D721Med (cell line): ENCODE results near the gene MS4A2.

Experiments
- DNase-seq: peaks from one replicate; pipeline ENCODE4 v3.0.0; 2011; ENCODE audit warnings: low spot score; ENCODE audit not compliant: insufficient read length
- FAIRE-seq: peaks from 2 replicates; lab custom pipeline; 2011; peaks lifted over from hg19 to GRCh38; lab: Jason Lieb, UNC
- TF ChIP-seq, protein P1 (sequence below): IDR thresholded peaks from 2 replicates; pipeline ENCODE4 v1.5.1; 2012; ENCODE audit warnings: mild to moderate bottlenecking, control low read depth; ENCODE audit not compliant: insufficient read depth; ENCODE audit errors: missing control alignments

Gene MS4A2

DNA sequence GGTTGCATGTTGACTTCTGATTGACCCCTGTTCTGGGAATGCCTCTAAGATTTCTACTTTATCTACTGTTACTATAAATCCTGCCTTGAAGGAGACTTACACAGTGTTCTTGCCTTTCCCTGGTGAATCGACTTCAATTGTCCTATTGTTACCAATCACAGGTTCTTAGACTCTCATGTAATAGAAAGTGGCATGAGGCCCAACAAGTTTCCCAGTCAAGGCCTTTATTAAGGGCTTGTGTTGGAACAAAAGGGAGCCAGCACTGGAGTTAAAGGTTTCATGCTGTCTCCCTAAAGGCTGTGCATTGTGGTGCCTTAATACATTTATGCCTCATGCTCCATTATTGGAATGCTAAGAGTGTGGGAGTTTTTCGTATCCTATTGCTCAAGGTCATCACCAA is 23.3 kb downstream of the MS4A2 start:
- TF ChIP-seq, protein P1, sequence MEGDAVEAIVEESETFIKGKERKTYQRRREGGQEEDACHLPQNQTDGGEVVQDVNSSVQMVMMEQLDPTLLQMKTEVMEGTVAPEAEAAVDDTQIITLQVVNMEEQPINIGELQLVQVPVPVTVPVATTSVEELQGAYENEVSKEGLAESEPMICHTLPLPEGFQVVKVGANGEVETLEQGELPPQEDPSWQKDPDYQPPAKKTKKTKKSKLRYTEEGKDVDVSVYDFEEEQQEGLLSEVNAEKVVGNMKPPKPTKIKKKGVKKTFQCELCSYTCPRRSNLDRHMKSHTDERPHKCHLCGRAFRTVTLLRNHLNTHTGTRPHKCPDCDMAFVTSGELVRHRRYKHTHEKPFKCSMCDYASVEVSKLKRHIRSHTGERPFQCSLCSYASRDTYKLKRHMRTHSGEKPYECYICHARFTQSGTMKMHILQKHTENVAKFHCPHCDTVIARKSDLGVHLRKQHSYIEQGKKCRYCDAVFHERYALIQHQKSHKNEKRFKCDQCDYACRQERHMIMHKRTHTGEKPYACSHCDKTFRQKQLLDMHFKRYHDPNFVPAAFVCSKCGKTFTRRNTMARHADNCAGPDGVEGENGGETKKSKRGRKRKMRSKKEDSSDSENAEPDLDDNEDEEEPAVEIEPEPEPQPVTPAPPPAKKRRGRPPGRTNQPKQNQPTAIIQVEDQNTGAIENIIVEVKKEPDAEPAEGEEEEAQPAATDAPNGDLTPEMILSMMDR = no peak
- FAIRE-seq (no peak), DNase-seq (no peak)

DNA sequence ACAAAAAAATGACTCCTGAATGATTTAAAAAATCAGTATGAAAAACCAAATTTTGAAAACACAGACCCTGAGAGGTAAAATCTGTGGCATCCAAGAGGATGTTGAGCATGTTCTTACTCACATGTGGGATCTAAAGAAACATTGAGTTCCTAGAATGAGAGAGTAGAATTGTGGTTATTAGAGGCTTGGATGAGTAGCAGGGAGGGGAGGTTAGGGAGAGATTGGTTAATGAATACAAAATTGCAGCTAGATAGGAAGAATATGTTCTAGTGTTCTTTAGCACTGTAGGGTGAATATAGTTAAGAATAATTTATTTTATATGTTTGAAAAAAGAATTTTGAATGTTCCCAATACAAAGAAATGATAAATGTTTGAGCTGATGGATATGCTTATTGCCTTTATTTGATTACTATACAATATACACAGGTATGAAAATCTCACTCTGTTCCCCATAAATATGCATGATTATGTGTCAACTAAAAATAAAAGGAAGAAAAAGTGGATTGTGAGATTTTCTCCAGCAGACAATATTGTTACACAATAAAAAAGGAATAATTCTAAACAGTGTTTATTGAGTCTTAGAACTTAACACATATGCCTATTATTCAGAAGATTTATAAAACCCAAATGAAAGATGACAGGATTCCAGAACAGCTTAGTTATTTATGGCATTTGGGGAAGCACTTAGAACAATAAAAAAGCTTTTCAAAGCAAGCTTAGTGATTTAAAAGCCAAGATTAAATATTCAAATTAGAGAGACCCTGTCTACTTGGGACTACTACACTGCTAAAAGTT is 28.7 kb downstream of the MS4A2 start:
- DNase-seq (no peak), FAIRE-seq (no peak)
- TF ChIP-seq, protein P1 = no peak

DNA sequence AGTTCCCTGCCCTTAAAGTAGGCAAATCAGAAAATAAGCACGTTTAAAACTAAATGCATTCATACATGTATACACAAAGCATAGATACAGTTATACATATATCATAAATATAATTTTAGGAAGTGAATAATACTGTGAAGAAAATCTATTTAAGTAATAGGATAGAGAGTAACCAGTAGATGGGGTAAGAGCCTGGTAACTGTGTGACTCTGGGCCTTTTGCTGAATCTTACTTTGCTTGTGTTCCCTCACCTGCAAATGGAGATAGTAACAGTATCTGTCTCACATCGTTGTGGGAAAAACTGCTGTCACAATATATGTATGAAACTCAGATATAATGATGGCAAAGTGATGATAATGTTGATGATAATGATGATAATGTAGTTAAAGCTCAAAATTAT is 29.9 kb downstream of the MS4A2 start:
- DNase-seq = no peak
- no peak for FAIRE-seq
- TF ChIP-seq, protein P1 = no peak

DNA sequence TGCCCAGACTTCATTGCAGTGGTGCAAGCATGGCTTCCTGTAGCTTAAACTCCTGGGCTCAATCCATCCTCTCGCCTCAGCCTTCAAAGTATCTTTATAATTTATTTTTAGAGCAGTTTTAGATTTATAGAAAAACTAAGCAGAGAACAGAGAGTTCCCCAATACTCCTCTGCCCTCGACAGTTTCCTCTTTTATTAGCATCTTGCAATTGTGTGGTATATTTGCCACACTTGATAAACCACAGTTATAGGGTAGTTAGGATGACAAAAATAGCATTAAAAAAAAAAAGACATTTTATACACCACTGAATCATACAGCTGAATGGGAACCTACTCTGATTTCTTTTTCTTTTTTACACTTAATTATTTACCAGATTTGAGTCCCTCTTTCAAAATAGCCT is 31.2 kb downstream of the MS4A2 start:
- TF ChIP-seq, protein P1 = no peak
- DNase-seq (no peak), FAIRE-seq (no peak)

DNA sequence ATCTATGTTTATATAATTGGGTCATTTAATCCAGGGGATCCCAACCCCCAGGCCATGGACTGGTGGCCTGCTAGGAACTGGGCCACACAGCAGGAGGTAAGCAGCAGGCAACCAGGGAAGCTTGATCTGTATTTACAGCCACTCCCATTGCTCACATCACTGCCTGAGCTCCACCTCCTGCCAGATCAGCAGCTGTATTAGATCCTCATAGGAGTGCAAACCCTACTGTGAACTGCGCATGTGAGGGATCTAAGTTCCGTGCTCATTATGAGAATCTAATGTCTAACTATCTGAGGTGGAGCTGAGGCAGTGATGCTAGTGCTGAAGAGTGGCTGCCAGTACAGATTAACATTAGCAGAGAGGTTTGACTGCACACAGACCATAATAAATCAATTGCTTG is 32.8 kb downstream of the MS4A2 start:
- DNase-seq (no peak), FAIRE-seq (no peak)
- TF ChIP-seq, protein P1 = no peak

DNA sequence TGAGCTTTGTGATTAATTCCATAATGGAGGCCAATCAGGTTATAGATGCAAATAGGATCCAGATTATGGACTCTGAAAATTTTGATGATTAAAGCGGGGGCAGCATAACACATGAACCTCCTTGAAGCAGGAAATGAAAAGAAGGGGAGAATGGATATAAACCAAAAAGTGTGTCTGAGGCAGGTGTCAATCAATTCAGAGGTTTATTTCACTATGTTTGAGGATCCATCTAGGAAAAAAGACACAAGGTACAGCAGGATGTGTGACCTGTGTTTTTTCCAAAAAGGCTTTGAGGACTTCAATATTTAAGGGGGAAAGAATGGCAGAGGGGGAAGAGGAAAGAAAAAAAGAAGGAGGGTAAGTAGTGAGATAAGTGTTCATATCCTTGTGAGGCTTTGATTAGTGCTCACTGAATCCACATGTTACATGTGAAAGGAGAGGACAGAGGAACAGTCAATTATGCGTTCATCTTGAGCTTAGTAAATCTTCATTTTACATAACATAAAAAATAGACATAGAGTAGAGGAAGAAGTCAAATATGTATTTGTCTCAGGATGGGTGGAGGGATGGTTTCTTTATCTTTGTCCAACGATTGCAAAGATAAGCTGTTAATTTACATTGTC is 34.1 kb downstream of the MS4A2 start:
- TF ChIP-seq, protein P1 = no peak
- no peak for DNase-seq
- no peak for FAIRE-seq
